KMS-11 (cell line): ENCODE results near the gene ATAD3A.

Experiments used
- H2AFZ ChIP-seq: fragments of 200-600 bp; sonication (generic); 2 replicates; pipeline ENCODE4 v1.6.1; 2016; ENCODE audit warnings: antibody characterized with exemption, mixed run types, low read depth
- H3K27ac ChIP-seq: fragments of 200-600 bp; sonication (generic); 2 replicates; pipeline ENCODE4 v1.6.1; 2016; ENCODE audit warnings: mild to moderate bottlenecking, mixed run types
- H3K27me3 ChIP-seq: fragments of 200-600 bp; sonication (generic); 2 replicates; pipeline ENCODE4 v1.6.1; 2017; ENCODE audit warnings: mild to moderate bottlenecking, low read depth, mixed run types, moderate library complexity; ENCODE audit not compliant: insufficient read depth
- H3K36me3 ChIP-seq: fragments of 200-600 bp; sonication (generic); 2 replicates; pipeline ENCODE4 v1.6.1; 2017; ENCODE audit warnings: mild to moderate bottlenecking, mixed run types; ENCODE audit not compliant: insufficient read depth
- H3K4me1 ChIP-seq: fragments of 200-600 bp; sonication (generic); 2 replicates; pipeline ENCODE4 v1.6.1; 2016; ENCODE audit warnings: mild to moderate bottlenecking, low read depth, mixed run types; ENCODE audit not compliant: poor library complexity, severe bottlenecking
- H3K4me2 ChIP-seq: fragments of 200-600 bp; sonication (generic); 2 replicates; pipeline ENCODE4 v1.7.0; 2016; ENCODE audit warnings: mild to moderate bottlenecking, mixed run types
- H3K4me3 ChIP-seq: fragments of 200-600 bp; sonication (generic); IDR thresholded peaks from 2 replicates; pipeline ENCODE4 v1.6.1; 2017; ENCODE audit warnings: low read depth, low read length, mixed read lengths; ENCODE audit not compliant: insufficient read depth
- H3K79me2 ChIP-seq: fragments of 200-600 bp; sonication (generic); 2 replicates; pipeline ENCODE4 v1.6.1; 2016; ENCODE audit warnings: low read depth, mixed run types; ENCODE audit not compliant: insufficient read depth
- H3K9ac ChIP-seq: fragments of 200-600 bp; sonication (generic); 2 replicates; pipeline ENCODE4 v1.6.1; 2016; ENCODE audit warnings: mild to moderate bottlenecking, mixed run types
- H4K20me1 ChIP-seq: fragments of 200-600 bp; sonication (generic); 2 replicates; pipeline ENCODE4 v1.6.1; 2016; ENCODE audit warnings: mild to moderate bottlenecking, mixed run types; ENCODE audit not compliant: insufficient read depth
- CTCF ChIP-seq: fragments of 200-600 bp; sonication (generic); conservative IDR thresholded peaks from 2 replicates; pipeline ENCODE4 v1.6.1; 2017; ENCODE audit warnings: low read depth, mild to moderate bottlenecking, antibody characterized with exemption, low read length, moderate library complexity, mixed read lengths

The ATAD3A gene

GRCh38 chr1:1578371-1578940 lies 66.5 kb downstream of the ATAD3A start:
- Histone ChIP-seq H3K36me3 (no peaks in the 10 kb centered on the region), H3K4me1 (peaks cover 1% of the 10 kb centered on the region), H3K9ac (no peak overlapping the region), H3K27ac (no peak overlapping the region), H3K4me2 (no peak overlapping the region), H3K27me3 (peaks cover 67% of the 10 kb centered on the region), H2AFZ (no peak overlapping the region), H3K4me3 (no peak overlapping the region), H3K79me2 (peaks cover 9% of the 10 kb centered on the region), H4K20me1 (no peaks in the 10 kb centered on the region)
- TF ChIP-seq CTCF: no peak

- no peak overlapping the region for H3K9ac ChIP-seq
- no peaks in the 10 kb centered on the region for H4K20me1 ChIP-seq
- H3K27me3 ChIP-seq: peaks cover 91% of the 10 kb centered on the region
- no peak for TF ChIP-seq CTCF
- no peak overlapping the region for H3K4me2 ChIP-seq
- no peaks in the 10 kb centered on the region for H3K4me1 ChIP-seq
- no peak overlapping the region for H3K27ac ChIP-seq
- no peaks in the 10 kb centered on the region for H3K36me3 ChIP-seq
- no peak overlapping the region for H3K4me3 ChIP-seq
- no peak overlapping the region for H2AFZ ChIP-seq
- H3K79me2 ChIP-seq: no peaks in the 10 kb centered on the region
Observed at GRCh38 chr1:1582585-1583346, 70.8 kb downstream of the ATAD3A start.

- Histone ChIP-seq H3K79me2 (no peaks in the 10 kb centered on the region), H3K4me2 (no peak overlapping the region), H3K9ac (no peak overlapping the region), H3K36me3 (no peaks in the 10 kb centered on the region), H3K4me3 (no peak overlapping the region), H3K4me1 (no peaks in the 10 kb centered on the region), H3K27ac (no peak overlapping the region), H2AFZ (no peak overlapping the region), H3K27me3 (peaks cover 90% of the 10 kb centered on the region), H4K20me1 (no peaks in the 10 kb centered on the region)
- no peak for TF ChIP-seq CTCF
Observed at GRCh38 chr1:1583347-1584010, 71.5 kb downstream of the ATAD3A start.
